Chondrocyte (in vitro differentiated cells): Measurements from ENCODE around the gene SENP8. TPM values are rescaled to one million over a fixed set of nuclear protein-coding genes. Genes with fewer than 3 reads are reported as not detected.
"Not testable (repeated sequence)": the region's sequence is repeated elsewhere in the genome, so short reads cannot be mapped to it uniquely, and the experiment has no call there.

Source experiments
- DNase-seq: peaks from one replicate; pipeline ENCODE4 v3.0.0; 2021; ENCODE audit warnings: mixed read lengths, low spot score
- H3K27ac Mint-ChIP-seq: one replicate; pipeline ENCODE4 v1.8.0; 2021; ENCODE audit warnings: mild to moderate bottlenecking, moderate library complexity, mixed read lengths; ENCODE audit not compliant: unreplicated experiment
- H3K27me3 Mint-ChIP-seq: 2 replicates; pipeline ENCODE4 v1.8.0; 2021; ENCODE audit warnings: low read depth, mixed read lengths
- H3K36me3 Mint-ChIP-seq: 2 replicates; pipeline ENCODE4 v1.8.0; 2021; ENCODE audit warnings: low read depth, mixed read lengths
- H3K4me1 Mint-ChIP-seq: 2 replicates; pipeline ENCODE4 v1.8.0; 2021; ENCODE audit warnings: low read depth, mild to moderate bottlenecking, mixed read lengths
- H3K4me3 Mint-ChIP-seq: one replicate; pipeline ENCODE4 v1.8.0; 2021; ENCODE audit warnings: mild to moderate bottlenecking, moderate library complexity, mixed read lengths; ENCODE audit not compliant: unreplicated experiment
- H3K9me3 Mint-ChIP-seq: 2 replicates; pipeline ENCODE4 v1.8.0; 2021; ENCODE audit warnings: low read depth, mixed read lengths
- CTCF ChIP-seq: fragments of 200-600 bp; sonication (generic); IDR thresholded peaks from 2 replicates; pipeline ENCODE4 v1.5.0; 2021; ENCODE audit warnings: antibody characterized with exemption, mild to moderate bottlenecking, moderate library complexity
- long read RNA-seq: library from polyadenylated mRNA; stranded (forward); transcript quantifications from one replicate; pipeline ENCODE4 v2.0.0, GENCODE V29; 2021
- total RNA-seq: library from RNA; stranded (reverse); gene quantifications from 3 replicates; pipeline ENCODE4 v1.2.1, GENCODE V29; 2021

The SENP8 gene
- total RNA-seq = 2.9 to 4.0 TPM (median 3.0 TPM) in 3 replicates
- long read RNA-seq, full-length matches to known transcripts = 4 of 4 reads
- long read RNA-seq, partial matches to known transcripts = 0 of 4 reads
- long read RNA-seq, other reads (novel, unspliced or antisense) = 0 of 4 reads

- peak; percentile 63 for TF ChIP-seq CTCF
- Mint-ChIP-seq H3K36me3 (no peaks in the 10 kb centered on the region), H3K27me3 (no peaks in the 10 kb centered on the region), H3K4me3 (peak within 1 kb of the TSS; percentile 96), H3K27ac (peak within 1 kb of the TSS; percentile 99), H3K4me1 (peaks cover 42% of the 10 kb centered on the region), H3K9me3 (no peaks in the 10 kb centered on the region)
- peak; percentile 98 for DNase-seq
Observed at GRCh38 chr15:72118017-72118978, at the start of gene SENP8, which contains the start of gene MYO9A. TSS of gene SENP8 (plus strand) at chr15:72118403. CDS start at chr15:72139624, 21,221 bp downstream. TSS of gene MYO9A (minus strand) at chr15:72118150. CDS start at chr15:72046563, 71,587 bp downstream.

DNA sequence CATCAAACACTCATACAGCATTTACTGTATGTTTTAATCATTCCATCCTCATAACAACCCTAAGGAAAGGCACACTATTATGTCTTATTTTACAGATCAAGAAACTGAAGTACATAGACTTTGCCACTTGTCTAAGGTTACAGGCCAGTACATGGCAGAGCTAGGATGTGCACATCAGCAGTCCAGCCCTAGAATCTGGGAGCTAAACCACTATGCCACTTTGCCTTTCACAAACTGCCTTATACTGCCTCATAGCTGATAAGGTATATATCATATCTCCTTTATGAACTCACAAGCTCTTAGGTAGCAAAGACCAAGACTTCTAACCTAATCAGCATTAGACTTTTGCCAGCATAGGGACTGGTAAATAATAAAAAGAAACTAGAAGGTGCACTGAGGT is 49.3 kb upstream of the SENP8 start:
- no peaks in the 10 kb centered on the region for H3K36me3 Mint-ChIP-seq
- no peak overlapping the region for H3K27ac Mint-ChIP-seq
- H3K4me3 Mint-ChIP-seq = no peak overlapping the region
- no peak for TF ChIP-seq CTCF
- H3K27me3 Mint-ChIP-seq = no peaks in the 10 kb centered on the region
- no peak for DNase-seq
- H3K9me3 Mint-ChIP-seq = no peaks in the 10 kb centered on the region
- H3K4me1 Mint-ChIP-seq = peaks cover 14% of the 10 kb centered on the region

- Mint-ChIP-seq H3K4me3 (no peak overlapping the region), H3K27ac (peak overlapping the region; percentile 8), H3K27me3 (no peaks in the 10 kb centered on the region), H3K36me3 (no peaks in the 10 kb centered on the region), H3K4me1 (peaks cover 21% of the 10 kb centered on the region), H3K9me3 (no peaks in the 10 kb centered on the region)
- no peak for TF ChIP-seq CTCF
- DNase-seq = no peak
Observed at GRCh38 chr15:72070817-72071447, 47.3 kb upstream of the SENP8 start.

DNA sequence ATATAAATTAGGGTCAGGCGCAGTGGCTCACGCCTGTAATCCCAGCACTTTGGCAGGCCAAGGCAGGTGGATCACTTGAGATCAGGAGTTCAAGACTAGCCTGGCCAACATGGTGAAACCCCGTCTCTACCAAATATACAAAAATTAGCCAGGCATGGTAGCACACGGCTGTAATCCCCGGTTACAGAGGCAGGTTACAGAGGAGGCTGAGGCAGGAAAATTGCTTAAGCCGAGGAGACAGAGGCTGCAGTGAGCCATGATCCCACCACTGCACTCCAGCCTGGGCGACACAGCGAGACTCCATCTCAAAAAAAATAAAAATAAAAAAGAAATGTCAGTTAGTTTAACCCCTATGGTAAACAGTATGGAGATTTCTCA is 46.8 kb upstream of the SENP8 start:
- H3K36me3 Mint-ChIP-seq, H3K27ac Mint-ChIP-seq, DNase-seq, H3K4me3 Mint-ChIP-seq, H3K9me3 Mint-ChIP-seq, H3K27me3 Mint-ChIP-seq: not testable (repeated sequence)
- peaks cover 21% of the 10 kb centered on the region for H3K4me1 Mint-ChIP-seq

- TF ChIP-seq CTCF = no peak
- peaks cover 25% of the 10 kb centered on the region for H3K4me1 Mint-ChIP-seq
- H3K27me3 Mint-ChIP-seq = no peaks in the 10 kb centered on the region
- no peaks in the 10 kb centered on the region for H3K9me3 Mint-ChIP-seq
- no peak overlapping the region for H3K4me3 Mint-ChIP-seq
- H3K27ac Mint-ChIP-seq = peak overlapping the region; percentile 1
- no peak for DNase-seq
- H3K36me3 Mint-ChIP-seq = no peaks in the 10 kb centered on the region
Observed at GRCh38 chr15:72074335-72075060, 43.7 kb upstream of the SENP8 start.
